ENCODE measurements around the gene TMEM53.
"Not testable (repeated sequence)": the region's sequence is repeated elsewhere in the genome, so short reads cannot be mapped to it uniquely, and the experiment has no call there.

Gene TMEM53

DNA sequence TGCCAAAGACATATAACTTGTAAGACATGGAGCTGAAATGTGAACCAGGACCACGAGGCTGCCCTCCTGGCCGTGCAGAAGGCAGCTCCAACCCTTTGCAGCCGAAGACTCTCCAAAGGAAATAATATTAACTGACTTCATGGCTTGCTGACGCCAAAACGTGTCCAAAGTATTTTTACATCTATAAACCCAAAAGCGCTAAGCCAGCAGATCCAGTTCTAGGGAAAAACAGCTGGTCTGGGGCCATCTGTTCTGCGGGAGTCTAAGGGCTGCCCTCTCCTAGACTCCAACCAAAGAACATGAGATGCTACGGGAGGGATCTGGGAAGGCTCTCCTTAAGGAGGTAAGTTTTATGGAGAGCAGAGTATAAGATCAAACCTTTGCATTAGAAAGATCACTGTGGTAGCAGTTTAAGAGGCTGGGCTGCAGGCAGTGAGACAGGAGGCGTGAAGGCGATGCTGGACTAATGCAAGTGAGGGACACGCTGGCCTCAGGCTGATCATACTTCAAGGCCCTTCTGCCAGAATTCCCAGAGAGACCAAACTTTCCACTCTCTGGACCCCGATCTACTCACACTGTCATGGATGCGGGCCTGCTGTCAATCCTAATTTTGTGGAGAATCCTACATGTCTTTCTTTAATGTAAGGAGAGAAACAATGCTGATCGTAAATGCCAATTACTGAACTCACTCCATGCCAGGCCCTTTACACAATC lies 1.2 kb downstream of the TMEM53 start:
- no peak for DNase-seq (ENCODE audit: low read depth)

DNA sequence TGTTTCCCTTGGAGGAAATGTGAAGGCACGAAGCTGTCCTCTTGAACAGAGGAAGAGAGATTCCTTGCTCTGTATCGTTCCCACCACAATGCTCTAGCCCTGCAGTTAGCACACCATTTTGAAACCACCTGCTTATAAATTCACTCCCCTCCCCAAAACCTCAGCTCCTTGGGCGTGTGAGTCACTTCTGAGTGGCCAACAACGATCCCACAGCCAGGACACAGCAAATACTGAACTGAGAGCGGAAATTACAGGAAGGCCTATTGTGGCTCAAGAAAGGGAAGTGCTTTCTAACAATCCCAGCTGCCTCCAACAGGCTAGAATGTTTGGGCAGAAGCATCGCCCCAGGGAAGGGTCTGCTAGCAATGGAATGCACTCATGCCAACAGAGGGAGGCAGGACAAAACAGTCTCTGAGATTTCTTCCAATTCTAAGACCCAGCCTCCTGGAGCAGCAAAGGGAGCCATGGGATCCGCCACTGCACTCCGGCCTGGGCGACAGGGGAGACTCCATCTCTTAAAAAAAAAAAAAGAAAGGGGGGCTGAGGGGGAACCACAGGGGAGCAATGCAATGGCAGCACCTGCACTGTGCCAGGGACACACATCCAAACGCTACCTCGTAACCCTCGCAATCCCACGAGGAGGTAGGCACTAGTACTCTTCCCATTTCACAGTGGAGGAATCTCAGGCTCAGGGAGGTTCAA lies 1.9 kb downstream of the TMEM53 start:
- no peak for DNase-seq (ENCODE audit: low read depth)

DNA sequence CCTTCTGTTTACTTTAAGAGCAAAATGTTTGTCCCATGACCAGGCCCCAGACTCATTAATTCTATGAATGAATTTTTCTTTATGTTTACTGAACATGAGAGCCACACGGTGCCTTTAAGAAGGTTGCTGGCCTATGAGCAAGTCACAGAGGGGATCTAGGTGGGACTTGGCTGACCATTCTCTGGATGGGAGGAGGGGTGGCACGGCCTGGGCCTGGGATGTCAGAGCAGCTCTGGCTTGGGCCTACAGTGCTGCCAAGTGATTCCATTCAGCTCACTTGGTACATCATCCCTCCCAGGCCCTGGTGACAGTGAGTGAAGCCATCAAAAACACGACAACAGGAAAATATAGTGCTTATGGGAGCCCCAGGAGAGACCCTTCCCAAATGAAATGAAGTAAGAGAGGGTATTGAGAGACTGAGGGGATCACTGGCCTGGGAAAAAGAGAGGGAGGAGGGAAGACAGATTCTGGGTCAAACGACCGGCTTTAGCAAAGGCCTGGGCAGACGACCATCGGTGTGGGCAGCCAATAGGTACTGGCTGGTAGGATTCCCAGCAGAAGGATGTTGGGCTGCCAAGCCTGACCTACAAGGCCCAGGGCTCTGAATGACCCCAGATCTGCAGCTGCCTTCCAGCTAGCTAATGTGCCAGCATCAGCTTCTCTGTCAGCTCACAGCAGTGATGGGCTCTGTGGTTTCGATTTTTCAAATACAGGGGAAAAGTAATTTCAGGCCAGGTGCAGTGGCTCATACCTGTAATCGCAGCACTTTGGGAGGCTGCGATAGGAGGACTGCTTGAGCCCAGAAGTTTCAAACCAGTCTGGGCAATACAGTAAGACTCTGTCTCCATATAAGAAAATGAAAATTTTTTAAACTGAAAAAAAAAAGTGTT lies 3.3 kb downstream of the TMEM53 start:
- no peak for DNase-seq (ENCODE audit: low read depth)

DNA sequence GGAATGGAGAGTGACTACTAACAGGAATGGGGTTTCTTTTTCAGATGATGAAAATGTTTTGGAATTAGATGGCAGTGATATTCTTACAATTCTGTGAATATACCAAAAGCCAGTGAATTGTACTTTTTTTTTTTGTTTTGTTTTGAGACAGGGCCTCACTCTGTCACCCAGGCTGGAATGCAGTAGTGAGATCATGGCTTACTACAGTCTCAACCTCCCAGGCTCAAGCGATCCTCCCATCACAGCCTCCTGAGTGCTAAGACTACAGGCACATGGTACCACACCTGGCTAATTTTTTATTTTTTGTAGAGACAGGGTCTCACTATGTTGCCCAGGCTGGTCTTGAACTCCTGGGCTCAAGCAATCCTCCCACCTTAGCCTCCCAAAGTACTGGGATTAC lies 7.6 kb downstream of the TMEM53 start:
- DNase-seq (ENCODE audit: low read depth), result not testable (repeated sequence)

DNA sequence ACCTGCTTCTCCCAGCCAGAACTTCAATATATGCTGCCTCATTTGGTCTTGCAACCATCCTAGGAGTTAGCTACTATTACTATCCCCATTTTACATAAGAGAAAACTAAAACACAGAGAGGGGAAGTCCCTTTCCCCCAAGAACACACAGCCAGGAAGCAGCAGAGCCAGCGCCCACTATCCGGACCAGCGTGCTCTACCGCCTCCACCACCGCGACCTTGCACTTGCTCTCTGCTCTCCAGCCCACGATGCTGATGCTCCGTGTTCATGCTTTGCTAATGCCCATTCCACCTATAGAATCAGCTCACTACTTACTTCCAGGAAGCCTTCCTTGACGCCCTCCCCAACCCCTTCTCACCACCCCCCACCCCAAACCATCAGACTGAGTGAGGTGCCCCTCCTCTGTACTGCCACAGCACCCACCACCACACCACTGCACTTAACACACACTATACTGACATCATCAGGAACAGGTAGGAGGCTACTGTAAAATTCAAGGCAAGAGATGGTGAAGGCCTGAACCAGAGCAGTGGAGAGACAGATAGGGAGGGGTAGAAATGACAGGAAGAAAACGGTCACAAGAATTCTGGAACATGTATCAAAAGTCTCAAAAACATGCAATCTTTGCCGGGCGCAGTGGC lies 9.4 kb downstream of the TMEM53 start:
- no peak for DNase-seq (ENCODE audit: low read depth)

DNA sequence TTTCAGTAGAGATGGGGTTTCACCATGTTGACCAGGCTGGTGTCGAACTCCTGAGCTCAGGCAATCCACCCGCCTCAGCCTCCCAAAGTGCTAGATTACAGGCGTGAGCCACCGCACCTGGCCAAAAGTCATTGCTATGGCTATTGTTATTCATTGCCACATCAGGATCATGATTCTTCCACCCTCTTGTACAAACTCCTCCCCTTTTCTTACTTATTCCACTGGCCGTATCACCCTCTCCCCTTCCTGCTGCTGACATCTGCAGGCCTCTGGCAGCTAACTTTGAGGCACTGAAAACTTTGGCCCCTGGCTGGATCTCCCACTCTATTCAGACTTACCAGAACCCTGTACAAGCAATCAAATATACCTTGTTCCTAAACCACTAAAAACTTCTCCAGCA lies 10.9 kb downstream of the TMEM53 start:
- DNase-seq (ENCODE audit: low read depth), result no peak

DNA sequence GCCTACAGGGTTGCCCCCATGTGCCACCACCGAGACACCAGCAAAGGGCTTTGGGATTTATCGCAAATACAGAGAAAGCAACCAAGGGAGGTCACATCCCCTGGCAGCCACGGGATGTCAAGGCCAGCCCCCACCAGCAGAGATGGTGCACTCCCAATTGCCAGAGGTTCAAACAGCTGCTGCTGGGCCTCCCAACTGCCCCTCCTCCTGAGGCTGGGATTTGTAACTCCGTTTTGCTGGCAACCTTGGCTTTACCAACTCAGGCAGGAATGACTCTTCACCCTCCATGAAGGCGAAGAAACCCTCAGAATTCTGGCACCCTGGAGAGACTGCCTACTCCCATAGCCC lies 11.6 kb downstream of the TMEM53 start:
- no peak for DNase-seq (ENCODE audit: low read depth)

DNA sequence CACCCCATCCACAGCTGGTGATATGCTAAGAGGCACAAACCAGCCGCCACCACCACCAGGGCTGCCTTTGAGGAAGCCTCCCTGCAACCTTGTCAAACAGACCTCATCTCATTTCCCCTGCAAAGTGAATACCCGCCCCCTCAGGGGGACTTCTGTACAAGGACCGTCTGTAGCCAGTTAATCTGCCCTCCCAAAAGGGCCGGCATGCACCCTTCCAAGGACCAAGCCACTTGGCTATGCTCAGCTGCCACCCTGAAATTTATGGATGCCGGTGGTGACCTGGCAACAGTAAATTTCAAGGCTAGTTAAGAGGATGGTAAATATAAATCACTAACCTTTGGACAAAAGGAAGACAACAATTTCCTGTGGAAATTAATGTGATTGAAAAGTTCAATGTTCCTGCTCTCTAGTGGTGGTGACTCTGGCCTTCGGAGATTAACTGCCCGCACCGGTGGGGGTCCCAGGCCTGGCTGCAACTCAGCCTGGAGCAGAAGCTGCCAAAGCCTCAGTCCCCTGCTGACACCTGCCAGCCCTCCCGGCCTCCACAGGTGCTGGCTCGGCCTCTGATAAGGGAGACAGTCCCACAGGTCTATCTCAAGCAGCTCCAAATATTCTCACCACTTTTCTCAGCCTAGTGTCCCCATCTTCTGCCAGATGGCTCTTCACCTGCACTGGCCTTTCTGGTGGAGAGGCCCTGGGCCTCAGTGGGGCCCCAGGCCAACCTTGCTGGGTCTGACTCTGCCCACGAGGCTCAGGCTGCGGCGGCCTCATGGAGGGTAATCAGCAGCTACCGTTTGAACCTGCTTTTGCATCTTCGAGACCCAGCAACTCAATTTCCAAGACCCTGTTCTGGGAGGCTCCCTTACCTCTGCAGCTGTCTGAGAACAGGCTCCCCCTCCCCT lies 12.2 kb downstream of the TMEM53 start:
- no peak for DNase-seq (ENCODE audit: low read depth)

DNA sequence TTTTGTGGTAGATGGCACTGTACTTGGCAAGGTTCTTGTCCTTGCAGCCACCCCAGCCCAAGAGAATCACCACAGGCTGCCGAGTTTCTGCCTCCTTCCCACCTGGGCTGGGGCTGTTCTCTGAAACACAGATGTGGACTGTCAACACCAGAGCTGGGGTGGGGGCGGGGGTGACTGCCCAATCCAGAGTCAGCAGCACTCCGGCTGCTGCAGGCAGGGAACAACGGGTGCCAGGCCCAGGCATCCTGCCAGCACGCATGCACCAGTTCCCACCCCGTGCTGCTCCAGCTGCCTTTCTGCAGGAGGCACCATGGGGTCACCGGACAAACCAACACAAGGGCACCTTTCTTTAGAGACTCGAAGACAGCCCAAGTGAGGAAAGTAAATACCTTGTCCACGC lies 14.1 kb downstream of the TMEM53 start:
- DNase-seq (ENCODE audit: low read depth), result no peak

DNA sequence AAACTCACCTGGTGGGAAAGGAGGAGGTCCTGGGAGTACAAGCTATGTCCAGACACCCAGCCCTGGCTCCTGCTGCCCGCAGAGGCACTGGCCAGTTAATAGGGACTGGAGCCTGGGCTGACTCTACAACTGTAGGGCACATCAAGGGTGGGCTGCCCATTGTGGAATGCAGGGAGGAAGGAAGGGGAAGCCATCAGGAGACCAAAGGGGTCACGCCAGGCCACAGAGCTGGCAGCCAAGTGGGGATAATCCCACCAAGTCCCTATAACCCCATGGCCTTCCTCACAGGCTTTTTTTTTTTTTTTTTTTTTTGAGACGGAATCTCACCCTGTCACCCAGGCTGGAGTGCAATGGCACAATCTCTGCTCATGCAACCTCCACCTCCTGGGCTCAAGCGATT lies 14.7 kb downstream of the TMEM53 start:
- DNase-seq (ENCODE audit: low read depth), result no peak

DNA sequence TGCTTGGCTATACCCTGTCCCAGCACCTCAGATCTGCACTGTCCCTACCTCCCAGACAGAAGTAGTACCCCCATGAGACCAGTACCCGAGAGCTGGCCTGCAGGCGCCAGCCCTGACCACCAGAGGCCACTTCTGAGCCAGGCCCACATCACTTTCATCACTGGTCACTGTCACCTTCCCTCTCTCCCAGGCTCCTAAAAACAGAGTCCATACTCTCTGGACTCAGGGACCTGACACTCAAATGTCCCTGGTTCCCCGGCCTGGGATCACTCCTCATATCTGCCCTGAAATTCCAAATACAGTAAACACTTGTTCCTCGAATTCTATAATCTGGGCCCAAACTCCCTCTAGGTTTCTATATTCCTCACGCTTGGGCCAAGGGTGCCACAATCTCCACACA lies 18.7 kb downstream of the TMEM53 start:
- DNase-seq (ENCODE audit: low read depth), result no peak

DNA sequence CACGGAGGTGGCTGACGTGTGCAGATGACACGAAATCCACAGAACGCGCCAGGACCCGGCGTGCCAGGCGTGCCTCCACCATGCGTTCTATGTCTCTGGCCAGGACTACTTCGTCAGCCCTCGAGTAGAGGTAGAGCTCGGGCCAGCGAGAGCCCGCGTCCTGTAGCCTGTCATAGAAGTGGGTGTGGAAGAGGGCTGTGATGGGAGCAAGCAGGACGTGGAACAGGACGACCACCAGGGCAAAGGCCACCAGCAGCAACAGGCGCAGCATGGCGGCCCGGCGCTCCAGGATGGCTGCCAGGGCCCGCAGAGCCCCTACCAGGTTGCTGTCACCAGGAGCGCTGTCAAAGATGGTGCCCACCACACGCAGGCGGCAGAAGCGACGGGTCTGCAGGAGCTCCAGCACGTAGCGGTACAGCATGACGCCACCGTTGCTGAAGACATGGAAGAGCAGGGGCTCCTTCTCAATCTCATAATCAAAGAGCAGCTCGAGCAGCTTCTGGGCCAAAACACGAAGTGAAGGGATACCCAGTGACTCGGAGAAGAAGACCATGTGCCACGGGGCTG lies 19.6 kb downstream of the TMEM53 start:
- no peak for DNase-seq (ENCODE audit: low read depth)

DNA sequence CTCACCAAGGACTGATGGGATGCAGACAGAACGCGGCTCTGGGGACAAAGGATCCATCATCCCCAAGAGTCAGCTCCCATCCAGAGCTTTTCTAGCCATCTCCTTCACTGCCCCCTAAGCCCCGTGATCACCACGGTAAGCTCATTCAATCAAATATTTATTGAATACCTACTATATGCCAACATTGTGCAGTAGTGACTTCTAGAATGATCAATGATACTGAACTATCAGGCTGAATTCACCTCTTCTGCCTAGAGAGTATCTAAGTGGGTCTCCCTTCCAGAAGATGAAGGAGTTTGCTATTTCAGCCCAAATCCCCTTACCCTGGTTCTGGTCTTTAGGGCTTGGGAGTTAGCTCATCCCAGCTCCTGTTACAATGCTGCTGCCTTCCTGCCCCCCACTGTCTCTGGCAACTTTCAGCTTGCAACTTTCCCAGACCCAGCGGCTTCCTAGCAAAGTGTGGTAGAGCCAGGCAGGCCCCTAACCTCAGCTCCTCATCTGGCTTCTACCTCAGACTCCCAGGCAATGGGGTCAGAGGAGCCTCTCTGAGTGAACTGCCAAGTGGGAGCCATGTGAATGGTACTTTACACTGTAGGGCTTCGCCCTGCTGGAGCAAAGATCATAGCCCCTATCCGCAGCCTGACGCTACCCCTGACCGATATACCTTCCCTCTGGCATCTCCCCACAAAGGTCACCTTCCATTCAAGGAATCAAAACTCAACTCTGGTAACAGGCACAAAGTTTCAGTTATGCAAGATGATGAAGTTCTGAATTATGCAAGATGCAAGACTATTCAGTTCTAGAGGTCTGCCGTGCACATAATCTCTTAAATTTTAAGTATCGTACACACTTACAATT lies 20.9 kb downstream of the TMEM53 start:
- DNase-seq (ENCODE audit: low read depth), result no peak

DNA sequence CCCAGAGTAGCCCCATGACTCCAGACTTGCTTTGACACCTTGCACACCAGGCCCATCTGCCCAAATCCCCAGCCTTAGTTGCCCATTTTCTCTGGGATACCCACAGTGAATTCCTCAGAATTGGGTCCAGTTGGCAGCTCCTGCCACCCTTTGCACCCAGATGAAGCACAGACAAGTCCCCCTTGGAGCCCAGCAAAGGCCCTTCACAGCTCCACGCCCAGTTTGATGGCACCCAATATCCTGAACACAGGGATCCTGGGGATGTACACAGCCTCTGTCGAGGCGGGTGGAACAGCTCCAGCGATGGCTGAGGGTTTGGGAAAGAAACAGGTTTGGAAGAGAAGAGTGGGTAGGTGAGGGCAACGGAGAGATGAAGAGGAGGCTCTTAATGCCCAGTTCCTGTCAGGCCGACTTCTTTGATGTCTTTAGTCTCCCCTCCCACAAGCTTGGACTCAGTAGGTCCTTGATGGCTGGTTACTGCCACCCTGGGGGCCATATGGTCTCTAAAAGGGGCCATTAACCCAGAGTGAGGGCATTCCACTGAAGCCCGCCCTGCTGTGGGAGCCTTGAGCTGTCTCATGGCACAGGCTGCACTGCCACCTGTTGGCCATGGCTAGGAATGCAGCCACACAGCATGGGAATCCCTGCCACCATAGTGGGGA lies 21.7 kb downstream of the TMEM53 start:
- DNase-seq (ENCODE audit: low read depth), result peak; percentile 61

DNA sequence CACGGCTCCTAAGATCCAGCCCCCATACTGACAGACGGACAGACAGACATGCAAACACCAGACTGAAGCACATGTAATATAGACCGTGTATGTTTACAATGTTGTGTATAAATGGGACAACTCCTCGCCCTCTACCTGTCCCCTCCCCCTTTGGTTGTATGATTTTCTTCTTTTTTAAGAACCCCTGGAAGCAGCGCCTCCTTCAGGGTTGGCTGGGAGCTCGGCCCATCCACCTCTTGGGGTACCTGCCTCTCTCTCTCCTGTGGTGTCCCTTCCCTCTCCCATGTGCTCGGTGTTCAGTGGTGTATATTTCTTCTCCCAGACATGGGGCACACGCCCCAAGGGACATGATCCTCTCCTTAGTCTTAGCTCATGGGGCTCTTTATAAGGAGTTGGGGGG lies 23.2 kb downstream of the TMEM53 start:
- no peak for DNase-seq (ENCODE audit: low read depth)

DNA sequence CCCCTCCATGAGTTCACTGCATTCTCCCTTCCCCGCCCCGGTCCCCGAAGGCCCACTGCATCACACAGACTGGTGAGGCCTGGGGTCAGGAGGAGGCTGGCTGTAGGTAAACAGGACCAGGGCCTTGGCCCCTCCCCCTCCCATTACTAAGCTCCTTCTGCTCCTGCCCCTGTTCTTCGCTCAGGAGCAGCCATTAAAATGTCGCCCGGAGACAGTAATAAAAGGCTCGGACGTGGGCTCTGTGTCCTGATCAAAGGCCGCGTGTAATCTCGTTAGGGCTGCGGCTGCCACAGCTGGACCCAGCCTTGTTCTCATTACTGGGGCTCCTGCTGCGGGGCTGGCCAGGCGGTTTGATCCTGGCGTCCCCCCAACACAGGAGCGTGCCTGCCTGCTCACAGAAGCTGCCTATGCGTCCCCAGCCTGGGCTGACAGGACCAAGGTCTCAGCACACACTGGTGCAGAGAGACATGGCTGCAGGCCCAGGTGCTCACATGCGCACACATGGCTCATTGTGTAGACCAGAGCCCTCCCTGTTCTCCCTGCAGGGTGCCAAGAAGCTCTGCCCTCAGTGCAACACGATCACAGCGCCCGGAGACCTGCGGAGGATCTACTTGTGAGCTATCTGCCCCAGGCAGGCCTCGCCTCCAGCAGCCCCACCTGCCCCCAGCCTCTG lies 24.0 kb downstream of the TMEM53 start:
- DNase-seq (ENCODE audit: low read depth), result no peak

DNA sequence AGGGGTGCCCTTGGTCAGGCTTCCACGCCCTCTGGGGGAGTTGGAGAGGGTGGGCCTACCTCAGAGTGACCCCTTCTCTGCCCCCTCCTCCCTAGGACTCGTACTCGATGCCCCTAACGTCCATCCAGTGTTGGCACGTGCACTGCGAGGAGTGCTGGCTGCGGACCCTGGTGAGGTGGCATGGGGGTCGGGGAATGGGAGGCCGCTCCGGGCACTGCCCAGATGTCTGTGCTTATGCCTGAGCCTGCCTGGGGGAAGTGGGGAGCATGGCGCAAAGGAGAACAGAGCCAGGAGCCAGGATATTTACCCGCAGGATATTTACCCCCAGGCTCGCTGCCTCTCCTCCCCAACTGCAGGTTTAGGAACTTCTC lies 24.5 kb downstream of the TMEM53 start:
- DNase-seq (ENCODE audit: low read depth), result no peak

DNA sequence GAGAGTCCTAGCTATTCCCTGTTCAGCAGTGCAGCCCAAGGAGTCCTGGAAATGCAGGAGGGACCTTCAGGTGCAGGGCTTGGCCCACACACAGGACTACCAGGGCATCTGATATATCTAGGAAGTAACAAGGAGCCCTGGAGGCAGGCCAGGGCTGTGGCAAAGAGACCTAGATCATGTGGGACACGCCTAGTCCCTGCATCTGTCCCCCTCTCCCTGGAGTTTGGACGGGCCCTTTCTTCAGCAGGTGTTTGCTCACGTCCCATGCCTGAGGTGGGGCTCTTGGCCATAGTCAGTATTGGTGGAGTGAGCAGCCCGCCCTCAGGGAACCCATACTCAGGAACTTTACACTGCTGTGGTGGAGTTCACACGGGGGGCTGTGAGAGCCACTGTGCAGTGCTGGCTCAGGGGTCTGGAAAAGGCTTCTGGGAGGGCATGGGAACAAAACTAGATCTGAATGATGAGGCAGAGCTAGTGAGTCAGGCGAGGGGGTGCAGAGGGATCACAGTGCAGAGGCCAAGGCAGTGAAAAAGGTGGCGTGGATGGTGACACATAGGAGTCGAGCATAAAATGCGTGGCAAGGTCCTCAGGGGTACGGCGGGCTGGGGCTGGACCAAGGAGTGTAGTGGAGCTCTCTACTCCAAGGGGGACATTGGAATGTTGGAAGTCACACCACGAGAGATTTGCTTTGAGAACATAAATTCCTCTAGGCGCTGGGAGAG lies 25.6 kb downstream of the TMEM53 start:
- DNase-seq (ENCODE audit: low read depth), result no peak

All from T follicular helper cell (primary cell).